Measurements from ENCODE around the gene CMTM3. TPM values are rescaled to one million over a fixed set of nuclear protein-coding genes. Genes with fewer than 3 reads are reported as not detected.

CMTM3 gene
- total RNA-seq, 1 experiment from 2014 or later = 39.2 TPM

DNA sequence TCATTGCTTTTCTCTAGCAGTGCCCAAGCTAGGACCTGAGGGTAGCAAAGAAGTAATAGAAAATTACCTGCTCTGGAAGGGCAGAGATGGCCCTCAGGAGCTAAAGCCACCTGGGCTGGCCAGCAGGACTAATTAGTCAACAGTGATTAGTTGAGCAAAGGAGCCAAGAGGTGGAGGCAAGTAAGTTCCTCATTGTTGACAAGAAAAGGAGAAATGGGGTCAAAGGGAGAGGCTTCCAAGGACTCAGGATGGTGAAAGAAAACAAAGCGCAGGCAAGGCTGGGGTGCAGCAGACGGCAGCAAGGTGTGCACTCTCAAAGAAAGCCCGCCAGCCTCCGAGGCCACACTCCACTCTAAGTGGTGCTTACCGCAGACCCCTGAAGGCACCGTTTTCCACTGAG lies 47.5 kb downstream of the CMTM3 start:
- no peak overlapping the region for H3K4me2 ChIP-seq (ENCODE audit: insufficient read depth, insufficient read length, low read length)
- no peaks in the 10 kb centered on the region for H3K23me2 ChIP-seq (ENCODE audit: insufficient read length, low read depth, low read length, poor library complexity, severe bottlenecking)
- H2BK20ac ChIP-seq (ENCODE audit: low read depth, low read length, poor library complexity, severe bottlenecking) = no peak overlapping the region

More for the DNA sequence above, 47.5 kb downstream of the CMTM3 start:
- Histone ChIP-seq H3K79me2 (ENCODE audit: insufficient read depth, low read length) (peaks cover 2% of the 10 kb centered on the region; the same call in 1 of the 2 replicates), H3K56ac (ENCODE audit: insufficient read length, low read depth, low read length) (no peak overlapping the region), H3K18ac (ENCODE audit: insufficient read length, low read depth, low read length) (no peak overlapping the region), H3K9me3 (ENCODE audit: control insufficient read depth, low read depth, low read length) (no peaks in the 10 kb centered on the region), H4K91ac (ENCODE audit: insufficient read length, low read depth, low read length) (no peak overlapping the region), H4K20me1 (ENCODE audit: control insufficient read depth, insufficient read depth, insufficient read length) (no peaks in the 10 kb centered on the region), H2BK12ac (ENCODE audit: insufficient read length, low read depth, low read length) (no peak overlapping the region), H3K79me1 (ENCODE audit: insufficient read depth, low read depth, low read length, poor library complexity, severe bottlenecking) (peaks cover 3% of the 10 kb centered on the region), H3K9ac (ENCODE audit: extremely low read depth, insufficient read length, low read length) (no peak overlapping the region), H3K4ac (ENCODE audit: low read depth, low read length) (no peak overlapping the region), H4K8ac (replicated peaks; ENCODE audit: insufficient read length, low read depth, low read length) (no peak overlapping the region), H3K4me1 (ENCODE audit: insufficient read depth, low read length) (no peaks in the 10 kb centered on the region), H3T11ph (ENCODE audit: low read length) (no peak overlapping the region), H3K27me3 (ENCODE audit: insufficient read depth, low read length) (no peaks in the 10 kb centered on the region), H2AFZ (ENCODE audit: low read length) (no peak overlapping the region), H2BK15ac (ENCODE audit: low read depth, low read length) (no peak overlapping the region), H3K23ac (ENCODE audit: insufficient read length, low read depth, low read length) (no peak overlapping the region), H3K27ac (ENCODE audit: insufficient read length, low read depth, low read length) (no peak overlapping the region), H2BK120ac (ENCODE audit: low read depth, low read length, poor library complexity, severe bottlenecking) (no peak overlapping the region), H2BK5ac (ENCODE audit: insufficient read length, low read length) (no peak overlapping the region), H2AK5ac (ENCODE audit: insufficient read length, low read length) (no peak overlapping the region), H3K14ac (ENCODE audit: insufficient read depth, low read length) (no peak overlapping the region), H4K5ac (ENCODE audit: insufficient read length, low read depth, low read length) (no peak overlapping the region)
- TF ChIP-seq, protein P1, sequence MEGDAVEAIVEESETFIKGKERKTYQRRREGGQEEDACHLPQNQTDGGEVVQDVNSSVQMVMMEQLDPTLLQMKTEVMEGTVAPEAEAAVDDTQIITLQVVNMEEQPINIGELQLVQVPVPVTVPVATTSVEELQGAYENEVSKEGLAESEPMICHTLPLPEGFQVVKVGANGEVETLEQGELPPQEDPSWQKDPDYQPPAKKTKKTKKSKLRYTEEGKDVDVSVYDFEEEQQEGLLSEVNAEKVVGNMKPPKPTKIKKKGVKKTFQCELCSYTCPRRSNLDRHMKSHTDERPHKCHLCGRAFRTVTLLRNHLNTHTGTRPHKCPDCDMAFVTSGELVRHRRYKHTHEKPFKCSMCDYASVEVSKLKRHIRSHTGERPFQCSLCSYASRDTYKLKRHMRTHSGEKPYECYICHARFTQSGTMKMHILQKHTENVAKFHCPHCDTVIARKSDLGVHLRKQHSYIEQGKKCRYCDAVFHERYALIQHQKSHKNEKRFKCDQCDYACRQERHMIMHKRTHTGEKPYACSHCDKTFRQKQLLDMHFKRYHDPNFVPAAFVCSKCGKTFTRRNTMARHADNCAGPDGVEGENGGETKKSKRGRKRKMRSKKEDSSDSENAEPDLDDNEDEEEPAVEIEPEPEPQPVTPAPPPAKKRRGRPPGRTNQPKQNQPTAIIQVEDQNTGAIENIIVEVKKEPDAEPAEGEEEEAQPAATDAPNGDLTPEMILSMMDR (conservative IDR thresholded peaks at IDR 0.05) = no peak
- no peak for DNase-seq
- H3K4me3 Mint-ChIP-seq = peak overlapping the region in 1 of 2 experiments; percentile 10; a peak in 1 of 5 replicates
- peak overlapping the region in 1 of 3 experiments; percentile 78; a peak in 3 of 7 replicates for H3K27ac Mint-ChIP-seq
- no peaks in the 10 kb centered on the region; the same call in 1 of the 2 replicates for H3K27me3 Mint-ChIP-seq (ENCODE audit: low read depth)
- no peaks in the 10 kb centered on the region for H3K36me3 Mint-ChIP-seq (ENCODE audit: insufficient read depth in 1 of 3, low read depth in 3 of 3)
- no peaks in the 10 kb centered on the region for H3K9me3 Mint-ChIP-seq
- no CpG with 5 or more reads among the region's 6 CpGs for WGBS (ENCODE audit: extremely low coverage, insufficient read length, low lambda C conversion rate)
- peaks cover 29 to 30% of the 10 kb centered on the region in 2 experiments for H3K4me1 Mint-ChIP-seq
